Measurements from ENCODE around the gene TMED7. TPM values are rescaled to one million over a fixed set of nuclear protein-coding genes. Genes with fewer than 3 reads are reported as not detected.

The TMED7 gene
- total RNA-seq, 1 donor from 2014 or later: 109 TPM

DNA sequence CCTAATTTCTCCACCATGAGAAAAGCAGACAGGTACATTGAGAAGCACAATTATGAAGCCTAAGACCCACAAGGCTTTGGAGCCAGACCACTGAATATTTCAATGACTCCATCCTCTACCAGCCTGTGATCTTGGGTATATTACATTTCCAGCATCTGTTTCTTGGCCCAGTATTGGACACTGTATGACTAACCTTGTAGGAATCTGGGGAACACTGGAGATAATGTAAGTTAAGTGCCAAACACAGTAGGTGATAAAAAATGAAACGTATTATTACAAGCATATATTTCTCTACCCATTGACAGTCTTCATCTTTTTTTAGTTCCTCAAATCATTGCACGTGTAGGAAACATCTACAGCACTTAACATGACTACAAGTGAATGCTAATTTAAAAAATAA is 52.7 kb downstream of the TMED7 start:
- Mint-ChIP-seq H3K9me3 (ENCODE audit: unreplicated experiment) (no peaks in the 10 kb centered on the region), H3K36me3 (ENCODE audit: unreplicated experiment) (peaks cover 1% of the 10 kb centered on the region), H3K27me3 (ENCODE audit: unreplicated experiment) (no peaks in the 10 kb centered on the region), H3K4me3 (ENCODE audit: unreplicated experiment) (no peak overlapping the region), H3K4me1 (ENCODE audit: unreplicated experiment) (peaks cover 12% of the 10 kb centered on the region), H3K27ac (ENCODE audit: unreplicated experiment) (no peak overlapping the region)
- DNase-seq (ENCODE audit: extremely low spot score, unreplicated experiment): no peak
- TF ChIP-seq, protein P1, sequence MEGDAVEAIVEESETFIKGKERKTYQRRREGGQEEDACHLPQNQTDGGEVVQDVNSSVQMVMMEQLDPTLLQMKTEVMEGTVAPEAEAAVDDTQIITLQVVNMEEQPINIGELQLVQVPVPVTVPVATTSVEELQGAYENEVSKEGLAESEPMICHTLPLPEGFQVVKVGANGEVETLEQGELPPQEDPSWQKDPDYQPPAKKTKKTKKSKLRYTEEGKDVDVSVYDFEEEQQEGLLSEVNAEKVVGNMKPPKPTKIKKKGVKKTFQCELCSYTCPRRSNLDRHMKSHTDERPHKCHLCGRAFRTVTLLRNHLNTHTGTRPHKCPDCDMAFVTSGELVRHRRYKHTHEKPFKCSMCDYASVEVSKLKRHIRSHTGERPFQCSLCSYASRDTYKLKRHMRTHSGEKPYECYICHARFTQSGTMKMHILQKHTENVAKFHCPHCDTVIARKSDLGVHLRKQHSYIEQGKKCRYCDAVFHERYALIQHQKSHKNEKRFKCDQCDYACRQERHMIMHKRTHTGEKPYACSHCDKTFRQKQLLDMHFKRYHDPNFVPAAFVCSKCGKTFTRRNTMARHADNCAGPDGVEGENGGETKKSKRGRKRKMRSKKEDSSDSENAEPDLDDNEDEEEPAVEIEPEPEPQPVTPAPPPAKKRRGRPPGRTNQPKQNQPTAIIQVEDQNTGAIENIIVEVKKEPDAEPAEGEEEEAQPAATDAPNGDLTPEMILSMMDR (IDR thresholded peaks at IDR 0.05): no peak

DNA sequence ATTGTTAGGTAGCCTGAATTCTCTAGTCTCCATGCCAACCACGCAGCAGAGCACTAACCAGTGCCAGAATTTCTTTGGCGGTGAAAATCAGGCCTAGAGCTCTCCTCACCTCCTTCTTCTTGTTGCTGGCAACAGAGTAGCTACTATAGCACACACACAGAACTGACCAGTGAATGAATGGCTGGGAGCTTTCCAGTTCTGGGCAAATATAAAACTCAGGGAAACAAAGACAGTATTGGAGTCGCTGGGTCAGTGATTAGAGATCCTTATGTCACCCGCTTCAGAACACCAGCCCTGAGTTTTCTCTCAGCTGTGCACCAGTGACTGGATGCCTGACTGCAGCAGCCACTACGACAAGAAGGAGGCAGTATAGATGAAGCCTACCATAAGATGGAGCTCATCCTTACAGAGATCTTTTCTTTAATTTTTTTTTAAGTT is 54.4 kb downstream of the TMED7 start:
- no peak for DNase-seq (ENCODE audit: extremely low spot score, unreplicated experiment)
- H3K36me3 Mint-ChIP-seq (ENCODE audit: unreplicated experiment): no peaks in the 10 kb centered on the region
- H3K4me3 Mint-ChIP-seq (ENCODE audit: unreplicated experiment): no peak overlapping the region
- no peaks in the 10 kb centered on the region for H3K9me3 Mint-ChIP-seq (ENCODE audit: unreplicated experiment)
- no peak overlapping the region for H3K27ac Mint-ChIP-seq (ENCODE audit: unreplicated experiment)
- peaks cover 12% of the 10 kb centered on the region for H3K4me1 Mint-ChIP-seq (ENCODE audit: unreplicated experiment)
- H3K27me3 Mint-ChIP-seq (ENCODE audit: unreplicated experiment): no peaks in the 10 kb centered on the region
- TF ChIP-seq, protein P1 (IDR thresholded peaks at IDR 0.05): no peak

DNA sequence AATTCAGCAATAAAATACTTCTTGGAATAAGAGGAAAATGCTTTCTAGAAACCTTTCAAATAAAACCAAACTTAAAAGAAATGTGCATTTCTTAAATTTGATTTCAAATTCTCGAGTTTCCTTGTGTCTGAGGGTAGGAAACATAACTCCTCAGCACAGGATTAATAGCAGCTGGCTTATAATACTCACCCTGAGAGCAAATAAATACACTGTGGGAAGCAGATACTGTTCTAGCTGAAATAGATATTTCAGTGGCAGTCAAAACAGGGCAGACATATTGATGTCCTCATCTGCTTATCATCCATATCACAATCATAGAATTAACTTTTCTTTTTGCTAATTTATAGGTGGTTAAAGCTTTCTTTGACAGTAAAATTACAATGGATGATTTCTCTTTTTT is 57.2 kb downstream of the TMED7 start:
- Mint-ChIP-seq H3K27me3 (ENCODE audit: unreplicated experiment) (no peaks in the 10 kb centered on the region), H3K4me3 (ENCODE audit: unreplicated experiment) (no peak overlapping the region), H3K9me3 (ENCODE audit: unreplicated experiment) (no peaks in the 10 kb centered on the region), H3K36me3 (ENCODE audit: unreplicated experiment) (no peaks in the 10 kb centered on the region), H3K27ac (ENCODE audit: unreplicated experiment) (no peak overlapping the region), H3K4me1 (ENCODE audit: unreplicated experiment) (peaks cover 6% of the 10 kb centered on the region)
- TF ChIP-seq, protein P1 (IDR thresholded peaks at IDR 0.05): no peak
- DNase-seq (ENCODE audit: extremely low spot score, unreplicated experiment): no peak

DNA sequence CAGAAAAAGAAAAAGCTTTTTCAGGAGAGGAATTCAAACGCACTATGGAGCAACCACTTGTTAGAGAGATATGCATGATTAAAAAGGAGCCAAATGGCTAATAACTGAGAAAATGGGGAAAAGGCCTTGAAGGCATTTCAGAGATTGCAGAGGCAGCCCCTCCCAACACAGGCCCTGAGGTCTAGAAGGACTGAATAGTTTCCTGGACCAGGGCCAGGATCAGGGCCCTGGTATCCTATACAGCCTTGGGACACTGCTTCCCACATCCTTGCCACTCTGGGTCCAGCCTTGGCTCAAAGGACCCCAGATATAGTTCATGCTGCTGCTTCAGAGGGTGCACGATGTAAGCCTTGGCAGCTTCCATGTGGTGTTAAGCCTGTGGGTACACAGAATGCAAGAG is 60.6 kb downstream of the TMED7 start:
- TF ChIP-seq, protein P1 (IDR thresholded peaks at IDR 0.05): no peak
- Mint-ChIP-seq H3K27me3 (ENCODE audit: unreplicated experiment) (no peaks in the 10 kb centered on the region), H3K4me1 (ENCODE audit: unreplicated experiment) (no peaks in the 10 kb centered on the region), H3K4me3 (ENCODE audit: unreplicated experiment) (no peak overlapping the region), H3K36me3 (ENCODE audit: unreplicated experiment) (no peaks in the 10 kb centered on the region), H3K9me3 (ENCODE audit: unreplicated experiment) (no peaks in the 10 kb centered on the region), H3K27ac (ENCODE audit: unreplicated experiment) (no peak overlapping the region)
- no peak for DNase-seq (ENCODE audit: extremely low spot score, unreplicated experiment)

Other genes with a start within 250 kb of the TMED7 start
- gene FEM1C, start 81.3 kb downstream of the TMED7 start, total RNA-seq: 12.4 and 12.8 TPM in 2 replicates
- 1.6 and 2.8 TPM in 2 replicates for gene TICAM2, start 23.6 kb downstream of the TMED7 start, total RNA-seq
- 6.6 and 6.9 TPM in 2 replicates for gene CDO1, start 190.6 kb upstream of the TMED7 start, total RNA-seq
- gene ATG12, start 215.5 kb upstream of the TMED7 start, total RNA-seq: 51.2 and 52.4 TPM in 2 replicates
- gene AP3S1, start 215.9 kb upstream of the TMED7 start, total RNA-seq: 97.6 and 102 TPM in 2 replicates

Measured in osteocyte (in vitro differentiated cells).